A549 (cell line): ENCODE measurements around the gene CCDC136. TPM values are rescaled to one million over a fixed set of nuclear protein-coding genes. Genes with fewer than 3 reads are reported as not detected.

Source experiments
- ATAC-seq, 2 experiments: fragments of 200-7000 bp in 1 of 2; fragments of >200 bp in 1 of 2; cut with Nextera tagmentation in 1 of 2; cut with Tn5 transposase in 1 of 2; 3 replicates each; pipeline versions ENCODE4 v1.8.0 to v1.9.1; 2018 to 2020; ENCODE audit warnings: mild to moderate bottlenecking in 1 of 2, moderate library complexity in 1 of 2
- CTCF ChIA-PET: fragments of 300-600 bp; sonication (Branson Sonifier 250); formaldehyde crosslinking; extraction: SDS; loops from one replicate; lab custom pipeline; 2021; ENCODE audit warnings: antibody characterized with exemption, inconsistent platforms; lab: Yijun Ruan, JAX
- POLR2A ChIA-PET: fragments of 350-600 bp; formaldehyde crosslinking; extraction: SDS; loops from one replicate; lab custom pipeline; 2021; ENCODE audit warnings: antibody characterized with exemption, inconsistent platforms; lab: Yijun Ruan, JAX
- DNase-seq, 2 experiments: peaks; one replicate each; pipeline versions ENCODE4 v3.0.0 to v3.0.0-alpha.2; 2011 to 2016; ENCODE audit warnings: low read depth in 1 of 2, low spot score in 1 of 2
- FAIRE-seq: peaks from 2 replicates; lab custom pipeline; 2011; peaks lifted over from hg19 to GRCh38; lab: Jason Lieb, UNC
- H3K27ac ChIP-seq, 2 experiments: fragments of >200 bp; sonication (Bioruptor Twin); formaldehyde crosslinking; 3 replicates each; pipeline ENCODE4 v1.5.1; 2016 to 2017
- H3K4me1 ChIP-seq: fragments of >200 bp; sonication (Bioruptor Twin); formaldehyde crosslinking; 3 replicates; pipeline ENCODE4 v1.6.1; 2016
- H3K4me2 ChIP-seq: fragments of >200 bp; sonication (Bioruptor Twin); formaldehyde crosslinking; 3 replicates; pipeline ENCODE4 v1.6.1; 2016
- H3K4me3 ChIP-seq: fragments of >200 bp; sonication (Bioruptor Twin); formaldehyde crosslinking; 3 replicates; pipeline ENCODE4 v1.5.1; 2016
- H3K9me3 ChIP-seq: fragments of >200 bp; sonication (Bioruptor Twin); formaldehyde crosslinking; 3 replicates; pipeline ENCODE4 v1.6.1; 2016
- CEBPB ChIP-seq, 2 experiments: fragments of >200 bp in 1 of 2; sonication (Bioruptor Twin) in 1 of 2; formaldehyde crosslinking in 1 of 2; IDR thresholded peaks; 2 replicates each; pipeline ENCODE4 v1.6.1; 2012 to 2016
- CHD2 ChIP-seq: fragments of 150-350 bp; IDR thresholded peaks from 2 replicates; pipeline ENCODE4 v1.6.1; 2014; ENCODE audit warnings: low read length; ENCODE audit not compliant: partially characterized antibody
- CTCF ChIP-seq: fragments of >200 bp; sonication (Bioruptor Twin); formaldehyde crosslinking; IDR thresholded peaks from 3 replicates; pipeline ENCODE4 v1.5.1; 2016
- E2F6 ChIP-seq: IDR thresholded peaks from 2 replicates; pipeline ENCODE4 v1.6.1; 2012; ENCODE audit warnings: low read depth, borderline replicate concordance
- EHF ChIP-seq: fragments of 250-450 bp; sonication (Bioruptor Pico); IDR thresholded peaks from 2 replicates; pipeline ENCODE4 v1.5.0; 2020; ENCODE audit warnings: mild to moderate bottlenecking
- EP300 ChIP-seq, 2 experiments: fragments of >200 bp; sonication (Bioruptor Twin); formaldehyde crosslinking; IDR thresholded peaks; 2 replicates in 1 of 2; 3 replicates in 1 of 2; pipeline ENCODE4 v1.6.1; 2016 to 2017
- FOSB ChIP-seq: fragments of 250-450 bp; sonication (Bioruptor Pico); IDR thresholded peaks from 2 replicates; pipeline ENCODE4 v1.5.0; 2020; ENCODE audit warnings: mild to moderate bottlenecking, moderate library complexity
- HDAC2 ChIP-seq: fragments of 200-600 bp; sonication (generic); IDR thresholded peaks from 2 replicates; pipeline ENCODE4 v1.6.1; 2016
- HOXB13 ChIP-seq: fragments of 250-450 bp; sonication (Bioruptor Pico); IDR thresholded peaks from 2 replicates; pipeline ENCODE4 v1.5.0; 2020; ENCODE audit warnings: low read depth, mild to moderate bottlenecking, moderate library complexity
- JUN ChIP-seq, 2 experiments: fragments of >200 bp; sonication (Bioruptor Twin); formaldehyde crosslinking; IDR thresholded peaks; 2 replicates in 1 of 2; 3 replicates in 1 of 2; pipeline ENCODE4 v1.6.1; 2016 to 2017
- KDM5A ChIP-seq: fragments of 200-600 bp; sonication (generic); IDR thresholded peaks from 2 replicates; pipeline ENCODE4 v1.6.1; 2016; ENCODE audit warnings: antibody characterized with exemption, mild to moderate bottlenecking
- MAFK ChIP-seq: fragments of 450-650 bp; IDR thresholded peaks from 2 replicates; pipeline ENCODE4 v1.6.1; 2014; ENCODE audit not compliant: partially characterized antibody
- MAZ ChIP-seq: fragments of 150-350 bp; IDR thresholded peaks from 2 replicates; pipeline ENCODE4 v1.6.1; 2014; ENCODE audit warnings: antibody characterized with exemption, low read depth, low read length, borderline replicate concordance
- MYC ChIP-seq: IDR thresholded peaks from 2 replicates; pipeline ENCODE4 v1.6.1; 2012; ENCODE audit warnings: mild to moderate bottlenecking, inconsistent platforms, low read length, improper control_type of control experiment, borderline replicate concordance
- NFE2L2 ChIP-seq: fragments of 150-350 bp; conservative IDR thresholded peaks from 2 replicates; pipeline ENCODE4 v1.6.1; 2014; ENCODE audit warnings: low read length
- NPAS2 ChIP-seq: fragments of 250-450 bp; sonication (Bioruptor Pico); IDR thresholded peaks from 2 replicates; pipeline ENCODE4 v1.8.0; 2022; ENCODE audit warnings: mild to moderate bottlenecking, moderate library complexity, borderline replicate concordance
- RAD21 ChIP-seq, 2 experiments: fragments of >200 bp in 1 of 2; sonication (Bioruptor Twin) in 1 of 2; formaldehyde crosslinking in 1 of 2; IDR thresholded peaks in 1 of 2; conservative IDR thresholded peaks in 1 of 2; 2 replicates in 1 of 2; 3 replicates in 1 of 2; pipeline ENCODE4 v1.6.1; 2012 to 2018; ENCODE audit warnings: inconsistent platforms in 1 of 2
- RARB ChIP-seq: fragments of 250-450 bp; sonication (Bioruptor Pico); IDR thresholded peaks from 2 replicates; pipeline ENCODE4 v1.8.0; 2021; ENCODE audit warnings: mild to moderate bottlenecking, moderate library complexity
- RNF2 ChIP-seq: fragments of 200-600 bp; sonication (generic); IDR thresholded peaks from 2 replicates; pipeline ENCODE4 v1.6.1; 2016; ENCODE audit warnings: low read depth, mild to moderate bottlenecking, antibody characterized with exemption, moderate library complexity, borderline replicate concordance
- SMC3 ChIP-seq: fragments of >200 bp; sonication (Bioruptor Twin); formaldehyde crosslinking; IDR thresholded peaks from 3 replicates; pipeline ENCODE4 v1.6.1; 2018; ENCODE audit warnings: inconsistent platforms
- TP53 ChIP-seq: fragments of 250-450 bp; sonication (Bioruptor Pico); IDR thresholded peaks from 2 replicates; pipeline ENCODE4 v1.5.0; 2021; ENCODE audit warnings: mild to moderate bottlenecking, moderate library complexity
- ZFP36 ChIP-seq: fragments of 450-650 bp; IDR thresholded peaks from 2 replicates; pipeline ENCODE4 v1.6.1; 2014; ENCODE audit warnings: borderline replicate concordance; ENCODE audit not compliant: partially characterized antibody
- WGBS: methylation state at CpG from one replicate; pipeline ENCODE4 v1.1.6; 2017; ENCODE audit errors: missing lambda C conversion rate; 5-methylcytosine and 5-hydroxymethylcytosine counted together
- polyA plus RNA-seq, 4 experiments: library from polyadenylated mRNA; depleted of rRNA in 3 of 4; stranded (reverse); fragments of >200 nt; fragmentation: RNase III in 1 of 4; extraction: RNeasy Plus Mini Kit Qiagen cat#74134 plus additional on column Dnase treatment in 1 of 4; gene quantifications; 2 replicates in 3 of 4; 3 replicates in 1 of 4; pipeline ENCODE4 v1.2.3, GENCODE V29; 2011 to 2017
- TF ChIP-seq, protein P1 (sequence below): fragments of >200 bp; sonication (Bioruptor Twin); formaldehyde crosslinking; IDR thresholded peaks from 3 replicates; pipeline ENCODE4 v1.6.1; 2016
- TF ChIP-seq, protein P2 (sequence below): fragments of 450-650 bp; IDR thresholded peaks from 2 replicates; pipeline ENCODE4 v1.6.1; 2014; ENCODE audit warnings: antibody characterized with exemption

The CCDC136 gene
- polyA plus RNA-seq, 2 of the 4 experiments (the other 2 are of a cell fraction) = 4.7 to 5.4 TPM

- no peak for TF ChIP-seq NFE2L2
- no peak for TF ChIP-seq MAZ
- TF ChIP-seq CEBPB (IDR thresholded peaks at IDR 0.05) = no peak
- TF ChIP-seq KDM5A = no peak
- TF ChIP-seq EP300 (IDR thresholded peaks at IDR 0.05) = no peak
Measured at GRCh38 chr7:128805225-128805624, 13.5 kb downstream of the CCDC136 start (continued).

GRCh38 chr7:128807191-128807590, 15.4 kb downstream of the CCDC136 start:
- no peak for DNase-seq
- H3K4me3 ChIP-seq = no peak overlapping the region
- no peak for FAIRE-seq
- H3K4me2 ChIP-seq = no peak overlapping the region
- H3K27ac ChIP-seq = no peak overlapping the region
- no peak for ATAC-seq
- H3K9me3 ChIP-seq = no peaks in the 10 kb centered on the region
- no peaks in the 10 kb centered on the region for H3K4me1 ChIP-seq
- ChIA-PET CTCF (interaction anchor here (0.6 to 3.2 kb wide), 3 partner anchors 13 to 307 kb away, joined by 3 to 8 read pairs (median 3); no protein-coding TSS in a partner anchor), POLR2A (no interaction called here)
- WGBS = 63% methylated on average over 6 of the region's 8 CpGs
- no peak for TF ChIP-seq CTCF
- TF ChIP-seq CEBPB (IDR thresholded peaks at IDR 0.05) = no peak
- TF ChIP-seq CHD2 = no peak
- no peak for TF ChIP-seq HOXB13 (CRISPR knock-in tag)
- no peak for TF ChIP-seq MAFK
- no peak for TF ChIP-seq RAD21 (conservative IDR thresholded peaks at IDR 0.05 in 1 of 2, IDR thresholded peaks at IDR 0.05 in 1 of 2)
- TF ChIP-seq, all 56 proteins: peak for 0

- ChIA-PET POLR2A (no interaction called here), CTCF (interaction anchor here (1.0 to 1.7 kb wide), 3 partner anchors 8 to 74 kb away, joined by 3 read pairs; no protein-coding TSS in a partner anchor)
- H3K4me1 ChIP-seq = no peaks in the 10 kb centered on the region
- TF ChIP-seq RAD21 (conservative IDR thresholded peaks at IDR 0.05 in 1 of 2, IDR thresholded peaks at IDR 0.05 in 1 of 2) (no peak), NPAS2 (CRISPR knock-in tag) (no peak), ZFP36 (no peak), CTCF (no peak)
- TF ChIP-seq, protein P1, sequence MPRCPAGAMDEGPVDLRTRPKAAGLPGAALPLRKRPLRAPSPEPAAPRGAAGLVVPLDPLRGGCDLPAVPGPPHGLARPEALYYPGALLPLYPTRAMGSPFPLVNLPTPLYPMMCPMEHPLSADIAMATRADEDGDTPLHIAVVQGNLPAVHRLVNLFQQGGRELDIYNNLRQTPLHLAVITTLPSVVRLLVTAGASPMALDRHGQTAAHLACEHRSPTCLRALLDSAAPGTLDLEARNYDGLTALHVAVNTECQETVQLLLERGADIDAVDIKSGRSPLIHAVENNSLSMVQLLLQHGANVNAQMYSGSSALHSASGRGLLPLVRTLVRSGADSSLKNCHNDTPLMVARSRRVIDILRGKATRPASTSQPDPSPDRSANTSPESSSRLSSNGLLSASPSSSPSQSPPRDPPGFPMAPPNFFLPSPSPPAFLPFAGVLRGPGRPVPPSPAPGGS = no peak
- no peak overlapping the region for H3K27ac ChIP-seq
- WGBS = 63% methylated on average over 3 of the region's 3 CpGs
- no peaks in the 10 kb centered on the region for H3K9me3 ChIP-seq
- FAIRE-seq (no peak), DNase-seq (no peak), ATAC-seq (peak in 1 of 2 experiments; percentile 41; a peak in 2 of 6 replicates)
- H3K4me3 ChIP-seq = no peak overlapping the region
- H3K4me2 ChIP-seq = no peak overlapping the region
Measured at GRCh38 chr7:128809363-128809762, 17.6 kb downstream of the CCDC136 start.

GRCh38 chr7:128810473-128810872, 18.7 kb downstream of the CCDC136 start:
- FAIRE-seq = no peak
- no peak for TF ChIP-seq NPAS2 (CRISPR knock-in tag)
- TF ChIP-seq SMC3 = no peak
- no peak for TF ChIP-seq HDAC2
- TF ChIP-seq, protein P2, sequence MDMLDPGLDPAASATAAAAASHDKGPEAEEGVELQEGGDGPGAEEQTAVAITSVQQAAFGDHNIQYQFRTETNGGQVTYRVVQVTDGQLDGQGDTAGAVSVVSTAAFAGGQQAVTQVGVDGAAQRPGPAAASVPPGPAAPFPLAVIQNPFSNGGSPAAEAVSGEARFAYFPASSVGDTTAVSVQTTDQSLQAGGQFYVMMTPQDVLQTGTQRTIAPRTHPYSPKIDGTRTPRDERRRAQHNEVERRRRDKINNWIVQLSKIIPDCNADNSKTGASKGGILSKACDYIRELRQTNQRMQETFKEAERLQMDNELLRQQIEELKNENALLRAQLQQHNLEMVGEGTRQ = no peak
- TF ChIP-seq JUN (IDR thresholded peaks at IDR 0.05) = no peak
- no peak for TF ChIP-seq E2F6
- TF ChIP-seq HOXB13 (CRISPR knock-in tag) = no peak
- no peak for TF ChIP-seq TP53 (CRISPR knock-in tag)
- TF ChIP-seq RARB (CRISPR knock-in tag) = no peak
- TF ChIP-seq RNF2 = no peak
- no peak for TF ChIP-seq EHF (CRISPR knock-in tag)
- TF ChIP-seq CHD2 = no peak
- TF ChIP-seq EP300 (IDR thresholded peaks at IDR 0.05) = no peak
- TF ChIP-seq FOSB (CRISPR knock-in tag) = no peak
- TF ChIP-seq MYC = no peak
- H3K27ac ChIP-seq = no peak overlapping the region
- ATAC-seq = no peak
- H3K4me1 ChIP-seq = no peaks in the 10 kb centered on the region
- no peak for DNase-seq
- H3K9me3 ChIP-seq = no peaks in the 10 kb centered on the region
- no peak overlapping the region for H3K4me3 ChIP-seq
- WGBS = 53% methylated on average over 2 of the region's 2 CpGs
- ChIA-PET POLR2A (no interaction called here), CTCF (interaction anchor here (1.7 kb wide), 1 partner anchor 73 kb away, joined by 3 read pairs; no protein-coding TSS in a partner anchor)
- no peak overlapping the region for H3K4me2 ChIP-seq
